Measurements from ENCODE around the gene C8A.

DNA sequence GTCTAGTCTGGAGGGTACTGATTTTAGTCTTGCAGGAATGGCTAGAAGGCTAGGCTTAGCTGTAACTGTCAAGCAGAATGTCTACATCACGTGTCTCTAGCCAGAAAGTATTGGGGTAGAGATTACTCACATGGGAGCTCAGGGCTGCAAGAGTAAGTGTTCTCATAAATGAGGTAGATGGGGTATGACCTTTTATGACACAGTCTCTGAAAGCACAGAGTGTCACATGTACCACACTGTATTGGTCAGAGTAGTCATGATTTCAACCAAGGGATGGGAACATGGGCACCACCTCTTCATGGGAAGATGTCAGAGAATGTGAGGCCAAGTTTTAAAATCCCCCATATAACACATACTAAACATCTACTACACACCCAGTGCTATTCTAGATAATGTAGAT, 38.3 kb upstream of the C8A start:
- no peak for TF ChIP-seq CTCF (IDR thresholded peaks at IDR 0.05; ENCODE audit: borderline replicate concordance, extremely low read depth, low read length, poor library complexity, severe bottlenecking)
- no peak for TF ChIP-seq EZH2 (IDR thresholded peaks at IDR 0.05; ENCODE audit: borderline replicate concordance, low read depth, low read length, severe bottlenecking)

Measured in DND-41 (cell line).